Measurements from ENCODE around the gene SLC7A9. TPM values are rescaled to one million over a fixed set of nuclear protein-coding genes. Genes with fewer than 3 reads are reported as not detected.

Gene SLC7A9
- total and polyA plus RNA-seq, 2 of the 13 experiments (the other 11 are each of a cell fraction or from before 2014, with no cell fraction given), result 4.7 to 8.3 TPM

DNA sequence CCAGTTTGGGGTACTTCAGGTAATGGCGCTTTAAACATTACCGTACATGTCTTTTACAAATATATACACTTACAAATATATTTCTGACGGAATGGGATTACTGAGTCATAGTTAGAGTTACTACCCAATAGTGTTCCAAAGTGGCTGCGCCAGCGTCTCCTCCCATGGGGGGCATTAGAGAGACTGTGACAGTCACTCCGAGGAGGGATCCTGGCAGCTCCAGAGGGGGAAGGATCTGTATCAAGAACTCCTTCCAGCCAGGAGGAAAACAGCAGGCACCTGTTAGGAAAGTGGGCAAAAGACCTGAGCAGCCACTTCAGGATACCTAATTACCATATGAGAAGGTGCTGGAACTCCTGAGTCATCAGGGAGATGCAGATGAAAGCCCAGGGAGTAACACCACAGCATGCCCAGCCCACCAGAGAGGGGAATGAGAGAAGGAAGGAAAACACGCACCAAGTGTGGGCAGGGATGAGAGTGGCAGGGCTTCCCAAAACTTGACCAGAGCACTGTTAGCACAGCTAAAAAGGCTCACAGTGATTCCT is 52.9 kb downstream of the SLC7A9 start:
- TF ChIP-seq, protein P1, sequence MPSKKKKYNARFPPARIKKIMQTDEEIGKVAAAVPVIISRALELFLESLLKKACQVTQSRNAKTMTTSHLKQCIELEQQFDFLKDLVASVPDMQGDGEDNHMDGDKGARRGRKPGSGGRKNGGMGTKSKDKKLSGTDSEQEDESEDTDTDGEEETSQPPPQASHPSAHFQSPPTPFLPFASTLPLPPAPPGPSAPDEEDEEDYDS (CRISPR knock-in tag; IDR thresholded peaks at IDR 0.05), result no peak
- TF ChIP-seq, protein P2, sequence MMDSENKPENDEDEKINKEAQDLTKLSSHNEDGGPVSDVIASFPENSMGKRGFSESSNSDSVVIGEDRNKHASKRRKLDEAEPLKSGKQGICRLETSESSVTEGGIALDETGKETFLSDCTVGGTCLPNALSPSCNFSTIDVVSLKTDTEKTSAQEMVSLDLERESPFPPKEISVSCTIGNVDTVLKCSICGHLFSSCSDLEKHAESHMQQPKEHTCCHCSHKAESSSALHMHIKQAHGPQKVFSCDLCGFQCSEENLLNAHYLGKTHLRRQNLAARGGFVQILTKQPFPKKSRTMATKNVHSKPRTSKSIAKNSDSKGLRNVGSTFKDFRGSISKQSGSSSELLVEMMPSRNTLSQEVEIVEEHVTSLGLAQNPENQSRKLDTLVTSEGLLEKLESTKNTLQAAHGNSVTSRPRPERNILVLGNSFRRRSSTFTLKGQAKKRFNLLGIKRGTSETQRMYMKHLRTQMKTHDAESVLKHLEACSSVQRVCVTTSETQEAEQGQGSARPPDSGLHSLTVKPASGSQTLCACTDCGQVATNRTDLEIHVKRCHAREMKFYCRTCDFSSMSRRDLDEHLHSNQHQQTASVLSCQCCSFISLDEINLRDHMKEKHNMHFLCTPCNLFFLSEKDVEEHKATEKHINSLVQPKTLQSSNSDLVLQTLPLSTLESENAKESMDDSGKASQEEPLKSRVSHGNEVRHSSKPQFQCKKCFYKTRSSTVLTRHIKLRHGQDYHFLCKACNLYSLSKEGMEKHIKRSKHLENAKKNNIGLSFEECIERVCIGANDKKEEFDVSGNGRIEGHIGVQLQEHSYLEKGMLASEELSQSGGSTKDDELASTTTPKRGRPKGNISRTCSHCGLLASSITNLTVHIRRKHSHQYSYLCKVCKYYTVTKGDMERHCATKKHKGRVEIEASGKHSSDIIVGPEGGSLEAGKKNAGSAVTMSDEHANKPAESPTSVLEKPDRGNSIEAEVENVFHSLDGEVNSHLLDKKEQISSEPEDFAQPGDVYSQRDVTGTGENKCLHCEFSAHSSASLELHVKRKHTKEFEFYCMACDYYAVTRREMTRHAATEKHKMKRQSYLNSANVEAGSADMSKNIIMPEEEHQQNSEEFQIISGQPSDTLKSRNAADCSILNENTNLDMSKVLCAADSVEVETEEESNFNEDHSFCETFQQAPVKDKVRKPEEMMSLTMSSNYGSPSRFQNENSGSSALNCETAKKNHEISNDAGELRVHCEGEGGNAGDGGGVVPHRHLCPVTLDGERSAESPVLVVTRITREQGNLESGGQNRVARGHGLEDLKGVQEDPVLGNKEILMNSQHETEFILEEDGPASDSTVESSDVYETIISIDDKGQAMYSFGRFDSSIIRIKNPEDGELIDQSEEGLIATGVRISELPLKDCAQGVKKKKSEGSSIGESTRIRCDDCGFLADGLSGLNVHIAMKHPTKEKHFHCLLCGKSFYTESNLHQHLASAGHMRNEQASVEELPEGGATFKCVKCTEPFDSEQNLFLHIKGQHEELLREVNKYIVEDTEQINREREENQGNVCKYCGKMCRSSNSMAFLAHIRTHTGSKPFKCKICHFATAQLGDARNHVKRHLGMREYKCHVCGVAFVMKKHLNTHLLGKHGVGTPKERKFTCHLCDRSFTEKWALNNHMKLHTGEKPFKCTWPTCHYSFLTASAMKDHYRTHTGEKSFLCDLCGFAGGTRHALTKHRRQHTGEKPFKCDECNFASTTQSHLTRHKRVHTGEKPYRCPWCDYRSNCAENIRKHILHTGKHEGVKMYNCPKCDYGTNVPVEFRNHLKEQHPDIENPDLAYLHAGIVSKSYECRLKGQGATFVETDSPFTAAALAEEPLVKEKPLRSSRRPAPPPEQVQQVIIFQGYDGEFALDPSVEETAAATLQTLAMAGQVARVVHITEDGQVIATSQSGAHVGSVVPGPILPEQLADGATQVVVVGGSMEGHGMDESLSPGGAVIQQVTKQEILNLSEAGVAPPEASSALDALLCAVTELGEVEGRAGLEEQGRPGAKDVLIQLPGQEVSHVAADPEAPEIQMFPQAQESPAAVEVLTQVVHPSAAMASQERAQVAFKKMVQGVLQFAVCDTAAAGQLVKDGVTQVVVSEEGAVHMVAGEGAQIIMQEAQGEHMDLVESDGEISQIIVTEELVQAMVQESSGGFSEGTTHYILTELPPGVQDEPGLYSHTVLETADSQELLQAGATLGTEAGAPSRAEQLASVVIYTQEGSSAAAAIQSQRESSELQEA (CRISPR knock-in tag; IDR thresholded peaks at IDR 0.05; ENCODE audit: not compliant biosample characterization), result no peak
- no peak for TF ChIP-seq JARID2 (CRISPR knock-in tag; IDR thresholded peaks at IDR 0.05; ENCODE audit: insufficient replicate concordance)
- no peak for TF ChIP-seq NRL (CRISPR knock-in tag; IDR thresholded peaks at IDR 0.05; ENCODE audit: borderline replicate concordance)
- TF ChIP-seq ZIK1 (CRISPR knock-in tag; IDR thresholded peaks at IDR 0.05; ENCODE audit: borderline replicate concordance, low read depth), result no peak
- 0 out of 2 replicates have a peak, but pooled peaks have one; percentile 4 for TF ChIP-seq PITX1 (CRISPR knock-in tag; IDR thresholded peaks at IDR 0.05)
- DNase-seq (ENCODE audit: low spot score) (no peak), ATAC-seq (no peak), FAIRE-seq (no peak)
- H3K27me3 ChIP-seq (ENCODE audit: control insufficient read depth in 1 of 2, insufficient read depth in 2 of 2, low read length in 2 of 2), result peaks cover 0 to 4% of the 10 kb centered on the region in 2 experiments; a peak in 1 of 5 replicates
- H3K4me1 ChIP-seq (ENCODE audit: insufficient read depth, low read length), result peaks cover 36% of the 10 kb centered on the region
- no peaks in the 10 kb centered on the region for H3K36me3 ChIP-seq (replicated peaks in 1 of 2; ENCODE audit: control insufficient read depth in 1 of 2, insufficient read depth in 2 of 2, low read length in 2 of 2)
- BruUV-seq (replicated peaks), result no TSS peak
- 72% methylated on average over 7 of the region's 7 CpGs for WGBS (ENCODE audit: low lambda C conversion rate)
- H3K9ac ChIP-seq (ENCODE audit: insufficient read depth, low read depth, low read length), result no peak overlapping the region
- H3K79me2 ChIP-seq (ENCODE audit: insufficient read depth, low read length), result no peaks in the 10 kb centered on the region
- no peak overlapping the region for H3K27ac ChIP-seq (ENCODE audit: extremely low read length, insufficient read depth, low read length)
- in situ Hi-C loops (cut with HindIII; ENCODE audit: extremely low pct_ligation_motif_present, low pct_unique_long_range_greater_than_20kb), result no loop called here
- CTCF ChIA-PET (ENCODE audit: low intra/inter-chr PET ratio, low total read pairs), result no interaction called here
- POLR2A ChIA-PET, result no interaction called here
- no peak overlapping the region for H2AFZ ChIP-seq (ENCODE audit: low read length)
- H4K20me1 ChIP-seq (ENCODE audit: insufficient read depth, low read length), result no peaks in the 10 kb centered on the region
- no peak overlapping the region for H3K4me3 ChIP-seq (replicated peaks in 1 of 3; ENCODE audit: insufficient read depth in 1 of 3, low read depth in 2 of 3, low read length in 3 of 3)
- H3K9me3 ChIP-seq (ENCODE audit: low read length), result no peaks in the 10 kb centered on the region
- intact Hi-C loops (cut with micrococcal nuclease; ENCODE audit: unreplicated experiment), result no loop called here
- peak overlapping the region; percentile 72 for H3K4me2 ChIP-seq (ENCODE audit: low read depth, low read length)
